Stomach (tissue), 4 donors: Measurements from ENCODE around the gene PRKCQ.

Experiments
- CTCF ChIP-seq, 7 experiments: fragments of 450-650 bp in 4 of 7; fragments of 200-600 bp in 3 of 7; sonication (generic) in 3 of 7; IDR thresholded peaks; one replicate each; pipeline ENCODE4 v1.5.1; 2016 to 2019; ENCODE audit warnings: antibody characterized with exemption in 7 of 7, control low read depth in 2 of 7, mild to moderate bottlenecking in 1 of 7
- EP300 ChIP-seq: sonication (generic); formaldehyde crosslinking; IDR thresholded peaks from one replicate; pipeline ENCODE4 v1.6.1; 2017; ENCODE audit warnings: antibody characterized with exemption
- POLR2A ChIP-seq, 4 donors: fragments of 450-650 bp; IDR thresholded peaks; one replicate each; pipeline ENCODE4 v1.6.1; 2016; ENCODE audit warnings: antibody characterized with exemption in 4 of 4, control low read depth in 2 of 4, mild to moderate bottlenecking in 1 of 4, moderate library complexity in 1 of 4

GRCh38 chr10:6487920-6488319 is 92.2 kb downstream of the PRKCQ start:
- TF ChIP-seq POLR2A (IDR thresholded peaks at IDR 0.05) = no peak
- no peak for TF ChIP-seq CTCF (IDR thresholded peaks at IDR 0.05)
- TF ChIP-seq EP300 = no peak
